ENCODE results near the gene CNOT2. TPM values are rescaled to one million over a fixed set of nuclear protein-coding genes. Genes with fewer than 3 reads are reported as not detected.

Gene CNOT2
- total RNA-seq, 1 experiment from 2014 or later, result 64.7 TPM

GRCh38 chr12:70365648-70366518 is 122.7 kb downstream of the CNOT2 start, which contains the start of gene KCNMB4 (continued):
- TF ChIP-seq ARID4B (CRISPR knock-in tag; IDR thresholded peaks at IDR 0.05; ENCODE audit: borderline replicate concordance) (no peak), ZNF425 (CRISPR knock-in tag; conservative IDR thresholded peaks at IDR 0.05) (no peak), ZNF219 (CRISPR knock-in tag; IDR thresholded peaks at IDR 0.05; ENCODE audit: borderline replicate concordance) (no peak), JAZF1 (CRISPR knock-in tag; IDR thresholded peaks at IDR 0.05) (no peak), USF1 (CRISPR knock-in tag; IDR thresholded peaks at IDR 0.05) (no peak; the same call in 1 of the 2 replicates), KAT7 (CRISPR knock-in tag; IDR thresholded peaks at IDR 0.05; ENCODE audit: borderline replicate concordance) (no peak)

GRCh38 chr12:70366581-70367257 is 123.5 kb downstream of the CNOT2 start:
- ATAC-seq (peak; percentile 29), DNase-seq (ENCODE audit: low spot score) (peak; percentile 55)
- ChIA-PET POLR2A (interaction anchor here (0.6 to 2.2 kb wide), 5 partner anchors 9 to 587 kb away, joined by 3 to 12 read pairs (median 3); partner anchors contain the start of gene CNOT2), CTCF (interaction anchor here (0.8 to 1.3 kb wide), 4 partner anchors 466 to 487 kb away, joined by 3 to 5 read pairs (median 4); no protein-coding TSS in a partner anchor)
- H3K4me1 Mint-ChIP-seq, result peaks cover 25% of the 10 kb centered on the region
- H3K36me3 Mint-ChIP-seq, result peaks cover 19% of the 10 kb centered on the region
- peak overlapping the region; percentile 91 for H3K4me3 Mint-ChIP-seq
- peaks cover 3% of the 10 kb centered on the region; the same call in 1 of the 2 replicates for H3K27me3 Mint-ChIP-seq (ENCODE audit: low read depth)
- H3K9me3 Mint-ChIP-seq, result no peaks in the 10 kb centered on the region
- peak overlapping the region; percentile 72 for H3K27ac Mint-ChIP-seq
- TF ChIP-seq ZNF138 (CRISPR knock-in tag; conservative IDR thresholded peaks at IDR 0.05) (peak; percentile 39; the same call in 1 of the 2 replicates), ERG (CRISPR knock-in tag; IDR thresholded peaks at IDR 0.05) (no peak), ZNF219 (CRISPR knock-in tag; IDR thresholded peaks at IDR 0.05; ENCODE audit: borderline replicate concordance) (0 out of 2 replicates have a peak, but pooled peaks have one; percentile 35), E2F4 (CRISPR knock-in tag; IDR thresholded peaks at IDR 0.05; ENCODE audit: borderline replicate concordance, low read depth) (no peak), ZNF263 (CRISPR knock-in tag; IDR thresholded peaks at IDR 0.05; ENCODE audit: low read depth) (no peak), JUN (CRISPR knock-in tag; IDR thresholded peaks at IDR 0.05) (peak; percentile 30; the same call in 1 of the 2 replicates), ETV6 (CRISPR knock-in tag; IDR thresholded peaks at IDR 0.05) (peak; percentile 66), CTCF (IDR thresholded peaks at IDR 0.05) (no peak), TEAD1 (CRISPR knock-in tag; IDR thresholded peaks at IDR 0.05) (peak; percentile 76; the same call in 1 of the 2 replicates), ZBTB43 (CRISPR knock-in tag; IDR thresholded peaks at IDR 0.05) (no peak), E2F5 (CRISPR knock-in tag; IDR thresholded peaks at IDR 0.05) (no peak), RELA (CRISPR knock-in tag; IDR thresholded peaks at IDR 0.05; ENCODE audit: borderline replicate concordance) (no peak)
